H1 (cell line): Measurements from ENCODE around the gene THOP1. TPM values are rescaled to one million over a fixed set of nuclear protein-coding genes. Genes with fewer than 3 reads are reported as not detected.

Experiments
- ATF2 ChIP-seq: IDR thresholded peaks from 2 replicates; pipeline ENCODE4 v1.6.1; 2012; ENCODE audit warnings: low read length, inconsistent platforms
- CHD1 ChIP-seq: IDR thresholded peaks from 2 replicates; pipeline ENCODE4 v1.6.1; 2012; ENCODE audit warnings: low read depth, low read length, improper control_type of control experiment
- CHD7 ChIP-seq: fragments of 300-600 bp; sonication (generic); IDR thresholded peaks from 2 replicates; pipeline ENCODE4 v1.7.1; 2012; ENCODE audit warnings: low read length, moderate library complexity, mild to moderate bottlenecking, inconsistent platforms; ENCODE audit not compliant: insufficient replicate concordance
- EGR1 ChIP-seq: IDR thresholded peaks from 2 replicates; pipeline ENCODE4 v1.6.1; 2011; ENCODE audit warnings: low read depth, low read length, borderline replicate concordance
- SP4 ChIP-seq: IDR thresholded peaks from 2 replicates; pipeline ENCODE4 v1.6.1; 2012; ENCODE audit warnings: low read length, inconsistent platforms
- ZNF274 ChIP-seq: IDR thresholded peaks from 2 replicates; pipeline ENCODE4 v1.7.0; 2012; ENCODE audit warnings: low read length, borderline replicate concordance; ENCODE audit errors: extremely low read depth
- polyA plus RNA-seq, 7 experiments: library from polyadenylated mRNA; depleted of rRNA in 3 of 7; stranded (reverse) in 5 of 7; unstranded in 2 of 7; fragments of >200 nt in 5 of 7; fragments of 200-250 nt in 2 of 7; gene quantifications; 1 replicate in 5 of 7; 2 replicates in 1 of 7; 4 replicates in 1 of 7; pipeline versions ENCODE4 v1.2.1 to v1.2.3, GENCODE V29; 2011 to 2013; ENCODE audit warnings: missing spikeins in 2 of 7, mixed read lengths in 2 of 7
- total RNA-seq: library from RNA; stranded (reverse); fragmentation: NEBNext Ultra II Directional; extraction: Animal tissue kit (Norgen Biotek cat#: 25700); gene quantifications from 2 replicates; pipeline ENCODE4 v1.2.1, GENCODE V29; 2021

The THOP1 gene
- total and polyA plus RNA-seq, 2 of the 8 experiments (the other 6 are each of a cell fraction or from before 2014, with no cell fraction given), result 136 to 159 TPM

GRCh38 chr19:2750808-2751437 lies 34.4 kb upstream of the THOP1 start (continued):
- no peak for TF ChIP-seq CHD7
- TF ChIP-seq CHD1, result no peak
- TF ChIP-seq SP4, result no peak
- TF ChIP-seq ATF2, result no peak
- no peak for TF ChIP-seq EGR1
- no peak for TF ChIP-seq ZNF274
